DLD1 (cell line): ENCODE data around the gene PTPRN2.

Experiments
- in situ Hi-C: cut with HindIII; loops from 2 replicates; pipeline ENCODE4 v1.10.0; 2017; ENCODE audit warnings: low sequenced_read_pairs

PTPRN2 gene

GRCh38 chr7:158498443-158499081 is 89.1 kb downstream of the PTPRN2 start:
- in situ Hi-C loops, result no loop called here

GRCh38 chr7:158497627-158498026 is 90.0 kb downstream of the PTPRN2 start:
- in situ Hi-C loops, result no loop called here

GRCh38 chr7:158495786-158496185 is 91.8 kb downstream of the PTPRN2 start:
- in situ Hi-C loops, result no loop called here

GRCh38 chr7:158495216-158495615 is 92.4 kb downstream of the PTPRN2 start:
- in situ Hi-C loops, result no loop called here

- in situ Hi-C loops, result no loop called here
These were observed 93.0 kb downstream of the PTPRN2 start for GRCh38 chr7:158494643-158495042.

- in situ Hi-C loops, result no loop called here
These were observed 93.4 kb downstream of the PTPRN2 start for GRCh38 chr7:158494162-158494586.

GRCh38 chr7:158492367-158492764 is 95.3 kb downstream of the PTPRN2 start:
- in situ Hi-C loops, result no loop called here

GRCh38 chr7:158491094-158491493 is 96.5 kb downstream of the PTPRN2 start:
- in situ Hi-C loops, result no loop called here

GRCh38 chr7:158490171-158490782 is 97.3 kb downstream of the PTPRN2 start:
- in situ Hi-C loops, result no loop called here

GRCh38 chr7:158489462-158490155 is 98.0 kb downstream of the PTPRN2 start:
- in situ Hi-C loops, result no loop called here

GRCh38 chr7:158488181-158488971 is 99.2 kb downstream of the PTPRN2 start:
- in situ Hi-C loops, result no loop called here

- in situ Hi-C loops, result no loop called here
These were observed 99.9 kb downstream of the PTPRN2 start for GRCh38 chr7:158487631-158488151.

GRCh38 chr7:158486919-158487318 is 100.7 kb downstream of the PTPRN2 start:
- in situ Hi-C loops, result no loop called here

- in situ Hi-C loops, result no loop called here
These were observed 102.7 kb downstream of the PTPRN2 start for GRCh38 chr7:158484801-158485531.

GRCh38 chr7:158482480-158482879 is 105.1 kb downstream of the PTPRN2 start:
- in situ Hi-C loops, result no loop called here

- in situ Hi-C loops, result no loop called here
These were observed 108.0 kb downstream of the PTPRN2 start for GRCh38 chr7:158479664-158480025.

- in situ Hi-C loops, result no loop called here
These were observed 108.5 kb downstream of the PTPRN2 start for GRCh38 chr7:158479021-158479663.

- in situ Hi-C loops, result no loop called here
These were observed 109.8 kb downstream of the PTPRN2 start for GRCh38 chr7:158477866-158478265.

GRCh38 chr7:158476331-158476932 is 111.2 kb downstream of the PTPRN2 start:
- in situ Hi-C loops, result no loop called here

GRCh38 chr7:158475679-158476052 is 112.0 kb downstream of the PTPRN2 start:
- in situ Hi-C loops, result no loop called here
